Suppressor macrophage treated with lipopolysaccharide for 1 hour (primary cell): Measurements from ENCODE around the gene POTEG.
"Not testable (repeated sequence)": the region's sequence is repeated elsewhere in the genome, so short reads cannot be mapped to it uniquely, and the experiment has no call there.

Experiments
- DNase-seq, 3 donors: peaks; one replicate each; pipeline ENCODE4 v3.0.0-alpha.2; 2020 to 2022

The POTEG gene

DNA sequence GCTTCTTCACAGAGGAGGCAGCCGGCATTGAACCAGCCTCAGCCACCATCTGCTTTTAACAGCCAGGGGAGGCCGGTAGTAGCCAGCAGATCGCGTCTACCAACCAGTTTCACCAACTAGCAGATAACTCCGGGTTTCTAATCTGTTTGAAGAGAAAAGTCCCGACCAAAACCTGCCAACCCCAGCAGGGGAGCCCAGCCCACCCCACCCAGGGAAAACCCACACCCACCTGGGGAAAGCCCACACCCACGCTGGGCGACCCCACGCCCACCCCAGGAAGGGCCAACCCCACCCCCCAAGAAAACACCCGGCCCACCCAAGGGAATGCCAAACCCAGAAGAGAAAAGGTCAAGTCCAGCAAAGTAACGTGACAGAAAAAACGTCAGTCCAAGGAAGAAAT, at the start of gene POTEG:
Gene POTEG (minus strand): TSS at position 101 of the 400 bp plus-strand sequence. CDS start 52 bp downstream, at position 49.
- DNase-seq = not testable (repeated sequence)

DNA sequence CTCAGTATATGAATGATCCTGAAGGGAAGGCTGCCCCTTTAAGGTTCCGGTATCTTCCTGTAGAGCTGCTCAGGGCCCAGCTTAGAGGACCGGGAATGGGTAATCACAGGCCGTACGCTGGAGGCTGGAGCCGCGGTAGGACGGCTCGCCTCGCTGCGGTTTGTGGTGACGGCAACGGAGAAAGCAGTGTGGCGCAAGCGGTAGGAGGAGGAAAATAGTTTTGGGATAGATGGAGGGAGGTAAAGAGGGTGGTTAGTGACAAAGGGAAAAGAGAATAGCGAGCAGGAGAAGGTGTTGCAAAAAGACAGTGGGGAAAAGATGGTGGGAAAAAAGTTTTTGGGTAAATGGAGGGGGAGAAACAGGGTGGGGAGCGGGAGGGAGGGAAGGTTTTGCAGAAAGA, 48.0 kb upstream of the POTEG start:
- DNase-seq = not testable (repeated sequence)

DNA sequence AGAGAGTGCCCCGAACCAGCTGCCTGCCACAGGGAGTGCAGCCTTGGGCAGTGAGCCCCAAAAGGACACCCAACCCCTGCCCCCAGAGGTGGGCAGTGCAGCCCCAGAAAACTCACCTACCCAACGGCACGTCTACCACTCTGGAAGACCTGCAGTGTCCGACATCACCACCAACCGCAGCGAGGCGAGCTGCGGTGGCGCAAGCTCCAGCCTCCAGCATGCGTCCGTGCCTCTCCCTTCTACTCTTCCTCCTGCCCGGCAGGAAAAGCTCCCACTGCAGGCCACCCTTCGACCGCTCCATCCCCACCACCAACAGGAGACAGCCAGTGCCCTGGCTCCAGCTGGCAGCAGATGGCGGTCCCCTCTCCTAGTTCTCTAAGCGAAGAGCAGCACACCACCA, 47.3 kb upstream of the POTEG start:
- DNase-seq = not testable (repeated sequence)

DNA sequence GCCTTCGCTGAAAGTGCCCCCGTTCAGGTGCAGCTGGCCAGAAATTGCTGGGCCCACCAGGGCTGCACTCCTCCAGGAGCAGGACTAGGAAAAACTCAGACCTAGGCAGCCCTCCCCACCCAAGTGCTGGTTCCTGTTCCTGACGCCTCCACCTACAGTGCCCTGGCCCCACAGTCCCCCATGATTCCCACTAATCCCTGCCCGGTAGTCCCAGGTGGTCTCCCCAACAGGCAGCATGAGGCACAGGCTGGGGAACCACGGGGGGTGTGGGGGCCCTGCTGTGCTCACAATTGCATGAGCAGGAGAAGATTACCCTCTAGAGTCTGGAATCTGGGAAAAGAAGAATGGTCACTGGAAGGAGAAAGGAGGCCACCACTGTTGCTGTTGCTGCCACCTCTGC, 46.4 kb upstream of the POTEG start:
- DNase-seq = not testable (repeated sequence)

DNA sequence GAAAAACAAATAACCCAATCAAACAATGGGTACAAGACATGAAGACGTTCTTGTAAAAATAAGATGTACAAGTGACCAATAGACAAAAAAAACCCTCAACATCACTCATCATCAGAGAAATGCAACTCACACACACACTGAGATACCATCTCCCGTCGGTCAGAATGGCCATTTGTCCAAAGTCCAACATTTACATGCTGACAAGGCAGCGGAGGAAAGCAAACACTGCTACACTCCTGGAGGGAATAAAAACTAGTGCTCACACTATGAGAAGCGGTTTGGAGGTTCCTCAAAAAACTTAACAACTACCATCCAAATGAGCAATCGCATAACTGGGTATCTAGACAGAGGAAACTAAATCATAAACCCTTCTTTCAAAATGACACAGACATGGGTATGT, 11.6 kb upstream of the POTEG start:
- DNase-seq = not testable (repeated sequence)

DNA sequence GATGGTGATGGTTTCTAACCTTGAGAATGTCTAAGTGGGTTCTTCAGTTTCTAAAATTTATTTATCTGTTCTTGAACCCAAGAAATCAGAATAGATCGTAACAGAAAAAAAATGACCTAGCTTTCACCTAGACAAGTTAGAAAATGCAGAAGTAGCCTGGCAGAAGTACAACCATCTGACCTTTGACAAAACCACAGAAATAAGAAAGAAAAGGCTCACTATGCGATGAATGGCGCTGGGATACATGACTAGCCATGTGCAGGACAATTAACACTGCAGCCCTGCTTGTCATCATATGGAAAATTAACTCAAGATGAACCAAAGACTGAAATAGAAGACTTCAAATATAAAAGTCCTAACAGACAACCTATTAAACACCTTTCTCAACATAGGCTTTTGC, 5.7 kb upstream of the POTEG start:
- not testable (repeated sequence) for DNase-seq

DNA sequence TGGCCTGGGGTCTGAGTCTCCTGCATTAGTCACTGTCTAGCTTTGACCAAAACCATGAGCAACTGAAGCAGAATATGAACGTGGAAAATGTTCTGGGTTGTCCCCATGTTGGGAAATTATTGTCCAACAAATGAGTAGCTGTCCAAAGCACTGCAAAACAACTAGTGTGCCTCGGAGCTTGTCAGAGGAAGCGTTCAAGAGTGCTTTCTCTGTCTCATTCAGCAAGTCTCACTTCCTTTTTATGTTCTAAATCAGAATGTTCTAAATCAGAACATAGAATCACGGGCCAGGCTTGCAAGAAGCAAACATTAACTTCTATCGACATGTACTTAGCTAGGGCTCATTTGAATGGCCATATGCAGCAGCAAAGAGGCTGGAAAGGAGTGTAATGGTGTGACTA, 5.1 kb upstream of the POTEG start:
- DNase-seq = not testable (repeated sequence)

DNA sequence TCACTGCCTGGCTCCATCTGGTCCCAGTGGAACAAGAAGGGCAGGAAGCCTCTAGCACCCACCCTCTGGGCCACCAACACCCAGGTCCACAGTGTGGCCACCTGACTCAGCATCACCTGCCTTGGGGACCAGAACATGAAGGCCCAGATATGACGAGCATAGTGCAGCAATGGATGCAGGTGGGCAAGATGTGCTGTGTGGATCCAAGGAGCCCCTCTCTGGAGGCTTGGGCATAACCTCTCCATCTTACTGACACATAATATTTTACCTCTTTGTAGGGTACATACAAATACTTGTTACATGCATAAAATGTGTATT, 2.9 kb upstream of the POTEG start:
- not testable (repeated sequence) for DNase-seq

DNA sequence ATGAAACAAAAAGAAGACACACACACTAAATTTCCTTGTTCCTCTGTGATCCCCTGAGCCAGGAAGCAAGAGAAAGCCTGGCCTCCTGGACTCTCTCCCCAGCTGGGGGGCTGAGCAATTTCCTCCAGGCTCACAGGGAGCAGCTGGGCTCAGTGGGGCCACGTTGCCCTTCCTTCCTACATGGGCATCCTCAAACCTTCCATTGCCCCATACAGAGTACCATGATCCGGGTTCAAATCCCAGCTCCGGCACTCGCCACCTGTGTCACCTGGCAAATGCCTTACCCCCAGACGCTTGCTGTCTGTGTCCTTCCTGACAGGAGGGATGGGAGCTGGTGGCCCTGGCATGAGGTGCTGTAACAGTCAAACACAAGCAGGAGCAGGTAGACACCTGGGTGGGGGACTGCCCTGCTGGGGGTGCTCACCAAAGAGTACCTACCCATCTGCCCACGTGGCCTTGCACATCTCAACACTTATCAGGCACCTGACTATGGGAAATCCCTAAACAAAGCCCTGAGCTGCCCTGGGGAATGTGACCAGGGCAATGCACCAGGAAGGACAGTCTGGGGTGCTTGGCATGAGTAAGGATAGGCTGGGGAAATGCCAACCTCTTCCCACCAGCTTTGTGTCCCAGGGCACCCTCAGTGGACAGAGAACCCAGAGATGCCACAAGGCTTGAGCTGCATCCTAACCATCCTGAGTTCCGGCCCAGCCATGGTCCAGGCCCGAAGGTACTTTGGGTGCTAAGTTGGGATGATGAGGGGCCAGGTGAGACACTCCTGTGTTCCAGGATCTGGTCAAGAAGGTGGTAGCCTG, 2.4 kb upstream of the POTEG start:
- DNase-seq = not testable (repeated sequence)

DNA sequence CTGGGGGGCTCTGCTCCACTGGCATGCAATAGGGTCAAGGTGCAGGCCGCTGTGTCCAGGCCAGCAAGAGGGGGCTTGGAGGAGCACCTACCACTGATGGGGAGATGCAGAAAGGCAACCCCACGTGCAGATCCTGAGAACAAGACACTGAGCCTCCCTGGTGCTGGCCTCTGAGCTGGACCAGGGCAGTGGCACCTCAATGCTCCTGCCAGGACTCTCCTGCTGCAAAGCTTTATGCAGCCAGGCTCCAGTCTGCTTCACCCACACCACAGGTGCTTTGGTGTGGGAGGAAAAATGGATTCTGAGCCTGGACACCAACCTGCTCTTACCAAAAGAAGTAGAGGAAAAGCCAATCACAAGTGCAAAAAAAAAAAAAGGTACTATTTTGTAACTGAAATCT, 1.7 kb upstream of the POTEG start:
- not testable (repeated sequence) for DNase-seq

DNA sequence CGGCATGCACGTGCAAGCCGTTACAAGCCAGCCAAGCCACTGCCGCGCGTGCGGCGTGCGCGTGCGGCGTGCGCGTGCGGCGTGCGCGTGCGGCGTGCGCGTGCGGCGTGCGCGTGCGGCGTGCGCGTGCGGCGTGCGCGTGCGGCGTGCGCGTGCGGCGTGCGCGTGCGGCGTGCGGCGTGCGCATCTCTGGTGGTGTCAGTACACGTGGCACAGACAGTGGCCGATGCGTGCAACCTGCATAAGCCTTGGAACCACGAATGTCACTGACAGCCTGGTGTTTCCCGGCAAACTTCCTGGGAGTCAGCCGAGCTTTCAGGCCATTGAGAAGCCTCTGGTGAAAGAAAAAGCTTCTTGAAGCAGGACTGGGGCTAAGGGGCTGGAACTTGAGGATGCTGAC, 750 bp upstream of the POTEG start:
- not testable (repeated sequence) for DNase-seq

DNA sequence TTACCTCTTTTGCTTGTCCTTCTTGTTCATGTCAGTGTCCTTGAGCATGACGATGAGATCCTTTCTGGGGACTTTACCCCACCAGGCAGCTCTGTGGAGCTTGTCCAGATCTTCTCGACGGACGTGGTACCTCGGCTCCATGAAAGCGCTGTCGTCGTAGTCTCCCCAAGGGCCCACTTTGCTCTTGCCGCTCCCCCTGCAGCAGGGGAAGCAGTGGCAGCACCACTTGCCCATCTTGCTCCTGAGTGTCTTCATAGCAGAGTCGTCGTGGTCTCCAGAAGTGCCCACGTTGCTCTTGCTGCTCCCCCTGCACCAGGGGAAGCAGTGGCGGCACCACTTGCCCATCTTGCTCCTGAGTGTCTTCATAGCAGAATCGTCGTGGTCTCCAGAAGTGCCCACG, 376 bp downstream of the POTEG start:
- not testable (repeated sequence) for DNase-seq

DNA sequence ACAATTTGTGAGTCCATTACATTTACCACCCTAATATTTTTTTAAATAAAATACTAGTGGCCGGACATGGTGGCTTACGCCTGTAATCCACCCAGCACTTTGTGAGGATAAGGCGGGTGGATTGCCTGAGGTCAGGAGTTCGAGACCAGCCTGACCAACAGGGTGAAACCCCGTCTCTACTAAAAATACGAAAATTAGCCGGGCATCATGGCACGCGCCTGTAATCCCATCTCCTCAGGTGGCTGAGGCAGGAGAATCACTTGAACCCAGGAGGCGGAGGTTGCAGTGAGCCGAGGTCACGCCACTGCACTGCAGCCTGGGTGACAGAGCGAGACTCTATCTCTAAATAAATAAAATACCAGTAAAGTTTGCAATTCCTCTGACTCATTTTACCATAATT, 25.6 kb downstream of the POTEG start:
- DNase-seq = not testable (repeated sequence)

DNA sequence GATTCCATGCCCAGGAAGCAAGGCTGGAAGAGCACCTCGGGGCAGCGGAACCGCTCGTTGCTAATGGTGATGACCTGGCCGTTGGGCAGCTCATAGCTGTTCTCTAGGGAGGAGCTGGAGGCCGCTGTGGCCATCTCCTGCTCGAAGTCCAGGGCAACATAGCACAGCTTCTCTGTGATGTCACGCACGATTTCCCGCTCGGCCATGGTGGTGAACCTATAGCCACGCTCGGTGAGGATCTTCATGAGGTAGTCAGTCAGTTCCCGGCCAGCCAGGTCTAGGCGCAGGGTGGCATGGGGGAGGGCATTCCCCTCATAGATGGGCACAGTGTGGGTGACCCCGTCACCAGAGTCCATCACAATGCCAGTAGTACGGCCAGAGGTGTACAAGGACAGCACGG, 32.0 kb downstream of the POTEG start:
- DNase-seq = not testable (repeated sequence)

DNA sequence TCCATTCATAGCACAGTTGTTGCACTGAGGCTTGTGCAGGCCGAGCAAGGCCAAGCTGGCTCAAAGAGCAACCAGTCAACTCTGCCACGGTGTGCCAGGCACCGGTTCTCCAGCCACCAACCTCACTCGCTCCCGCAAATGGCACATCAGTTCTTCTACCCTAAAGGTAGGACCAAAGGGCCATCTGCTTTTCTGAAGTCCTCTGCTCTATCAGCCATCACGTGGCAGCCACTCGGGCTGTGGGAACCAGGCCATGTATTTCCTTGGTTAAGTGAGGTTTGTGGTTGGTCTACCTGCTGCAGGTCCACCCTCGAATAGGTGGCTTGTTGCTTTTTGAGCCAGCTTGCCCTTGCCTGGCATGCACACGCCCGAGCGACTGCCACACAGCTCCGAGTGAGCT, 39.4 kb downstream of the POTEG start:
- DNase-seq = not testable (repeated sequence)

DNA sequence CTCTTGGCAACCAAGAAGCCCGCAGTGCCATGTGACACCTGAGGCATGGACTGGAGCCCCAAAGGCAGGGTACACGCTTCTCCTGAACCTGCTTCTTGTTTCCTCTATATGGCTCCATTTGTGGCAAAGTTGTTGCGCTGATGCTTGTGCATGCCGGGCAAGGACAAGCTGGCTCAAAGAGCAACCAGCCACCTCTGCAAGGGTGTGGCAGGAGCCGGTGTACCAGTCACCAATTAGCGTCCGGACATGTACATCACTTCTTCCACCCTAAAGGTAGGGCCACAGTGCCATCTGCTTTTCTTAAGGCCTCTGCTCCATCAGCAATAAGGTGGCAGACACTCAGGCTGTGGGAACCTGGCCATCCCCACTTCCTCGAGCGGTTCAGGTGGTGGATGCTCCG, 43.9 kb downstream of the POTEG start:
- DNase-seq = not testable (repeated sequence)

DNA sequence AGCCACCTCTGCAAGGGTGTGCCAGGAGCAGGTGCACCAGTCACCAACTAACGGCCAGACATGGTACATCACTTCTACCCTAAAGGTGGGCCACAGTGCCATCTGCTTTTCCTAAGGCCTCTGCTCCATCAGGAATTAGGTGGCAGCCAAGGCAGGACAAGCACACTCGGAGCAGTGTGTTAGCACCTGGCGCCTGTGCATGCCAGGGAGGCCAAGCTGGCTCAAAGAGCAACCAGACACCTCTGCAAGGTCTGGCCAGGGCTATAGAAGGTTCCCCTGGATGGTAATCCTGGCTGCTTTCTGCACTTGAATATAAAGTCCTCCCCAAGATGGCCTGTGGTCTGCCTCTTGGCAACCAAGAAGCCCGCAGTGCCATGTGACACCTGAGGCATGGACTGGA, 45.4 kb downstream of the POTEG start:
- DNase-seq = not testable (repeated sequence)

DNA sequence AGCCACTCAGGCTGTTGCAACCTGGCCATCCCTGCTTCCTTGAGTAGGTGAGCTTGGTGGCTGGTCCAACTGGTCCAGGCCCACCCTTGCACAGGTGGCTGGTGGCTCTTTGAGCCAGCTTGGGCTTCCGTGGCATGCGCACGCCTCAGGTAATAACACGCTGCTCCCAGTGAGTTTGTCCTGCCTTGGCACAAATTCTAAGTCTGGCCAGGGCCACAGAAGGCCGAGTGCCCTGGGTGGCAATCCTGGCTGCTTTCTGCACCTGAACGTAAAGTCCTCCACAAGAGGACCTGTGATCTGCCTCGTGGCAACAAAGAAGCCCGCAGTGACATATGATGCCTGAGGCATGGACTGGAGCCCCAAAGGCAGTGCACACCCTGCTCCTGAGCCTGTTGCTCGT, 47.1 kb downstream of the POTEG start:
- not testable (repeated sequence) for DNase-seq

DNA sequence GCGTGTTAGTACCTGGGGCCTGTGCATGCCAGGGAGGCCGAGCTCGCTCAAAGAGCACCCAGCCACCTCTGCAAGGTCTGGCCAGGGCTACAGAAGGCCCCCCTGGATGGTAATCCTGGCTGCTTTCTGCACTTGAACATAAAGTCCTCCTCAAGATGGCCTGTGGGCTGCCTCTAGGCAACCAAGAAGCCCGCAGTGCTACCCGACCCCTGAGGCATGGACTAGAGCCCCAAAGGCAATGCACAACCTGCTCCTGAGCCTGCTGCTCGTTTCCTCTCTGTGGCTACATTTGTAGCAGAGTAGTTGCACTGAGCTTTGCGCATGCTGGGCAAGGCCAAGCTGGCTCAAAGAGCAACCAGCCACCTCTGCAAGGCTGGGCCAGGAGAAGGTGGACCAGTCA, 47.8 kb downstream of the POTEG start:
- not testable (repeated sequence) for DNase-seq

DNA sequence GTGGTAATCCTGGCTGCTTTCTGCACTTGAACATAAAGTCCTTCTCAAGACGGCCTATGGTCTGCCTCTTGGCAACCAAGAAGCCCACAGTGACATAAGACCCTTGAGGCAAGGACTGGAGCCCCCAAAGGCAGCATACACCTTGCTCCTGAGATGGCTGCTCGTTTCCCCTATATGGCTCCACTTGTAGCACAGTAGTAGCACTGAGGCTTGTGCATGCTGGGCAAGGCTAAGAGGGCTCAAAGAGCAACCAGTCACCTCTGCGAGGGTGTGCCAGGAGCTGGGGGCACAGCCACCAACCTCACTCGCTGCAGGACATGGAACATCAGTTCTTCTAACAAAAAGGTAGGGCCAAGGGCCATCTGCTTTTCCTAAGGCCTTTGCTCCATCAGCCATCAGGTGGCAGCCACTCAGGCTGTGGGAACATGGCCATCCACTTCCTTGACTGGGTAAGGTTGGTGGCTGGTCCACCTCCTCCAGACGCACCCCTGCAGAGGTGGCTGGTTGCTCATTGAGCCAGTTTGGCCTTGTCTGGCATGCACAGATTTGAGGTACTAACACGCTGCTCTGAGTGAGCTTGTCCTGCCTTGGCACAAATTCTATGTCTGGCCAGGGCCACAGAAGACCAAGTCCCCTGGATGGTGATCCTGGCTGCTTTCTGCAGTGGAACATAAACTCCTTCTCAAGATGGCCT, 49.9 kb downstream of the POTEG start:
- DNase-seq = not testable (repeated sequence)

DNA sequence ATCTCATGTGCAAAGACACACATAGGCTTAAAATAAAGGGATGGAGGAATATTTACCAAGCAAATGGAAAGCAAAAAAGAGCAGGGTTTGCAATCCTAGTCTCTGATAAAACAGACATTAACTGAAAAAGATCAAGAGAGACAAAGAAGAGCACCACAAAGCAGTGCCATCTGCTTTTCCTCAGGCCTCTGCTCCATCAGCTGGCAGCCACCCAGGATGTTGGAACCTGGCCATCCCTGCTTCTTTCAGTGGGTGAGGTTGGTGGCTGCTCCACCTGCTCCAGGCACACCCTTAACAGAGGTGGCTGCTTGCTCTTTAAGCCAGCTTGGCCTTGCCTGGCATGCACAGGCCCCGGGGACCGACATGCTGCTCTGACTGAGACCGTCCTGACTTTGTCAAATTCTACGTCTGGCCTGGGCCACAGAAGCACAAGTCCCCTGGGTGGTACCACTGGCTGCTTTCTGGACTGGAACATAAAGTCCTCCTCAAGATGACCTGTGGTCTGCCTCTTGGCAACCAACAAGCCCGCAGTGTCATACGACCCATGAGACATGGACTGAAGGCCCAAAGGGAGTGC, 51.0 kb downstream of the POTEG start:
- DNase-seq = not testable (repeated sequence)

DNA sequence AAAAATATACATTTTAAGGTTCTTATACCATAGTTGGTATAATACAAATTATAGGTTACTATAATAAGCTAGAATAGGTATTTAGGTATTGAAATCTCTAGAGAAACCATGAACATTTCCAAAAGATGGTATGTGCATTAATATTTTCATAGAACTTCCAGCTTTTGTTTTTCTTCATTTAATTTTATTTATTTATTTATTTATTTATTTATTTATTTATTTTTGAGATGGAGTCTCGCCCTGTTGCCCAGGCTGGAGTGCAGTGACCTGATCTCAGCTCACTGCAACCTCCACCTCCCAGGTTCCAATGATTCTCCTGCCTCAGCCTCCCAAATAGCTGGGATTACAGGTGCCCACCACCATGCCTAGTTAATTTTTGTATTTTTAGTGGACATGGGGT, 54.0 kb downstream of the POTEG start:
- not testable (repeated sequence) for DNase-seq

DNA sequence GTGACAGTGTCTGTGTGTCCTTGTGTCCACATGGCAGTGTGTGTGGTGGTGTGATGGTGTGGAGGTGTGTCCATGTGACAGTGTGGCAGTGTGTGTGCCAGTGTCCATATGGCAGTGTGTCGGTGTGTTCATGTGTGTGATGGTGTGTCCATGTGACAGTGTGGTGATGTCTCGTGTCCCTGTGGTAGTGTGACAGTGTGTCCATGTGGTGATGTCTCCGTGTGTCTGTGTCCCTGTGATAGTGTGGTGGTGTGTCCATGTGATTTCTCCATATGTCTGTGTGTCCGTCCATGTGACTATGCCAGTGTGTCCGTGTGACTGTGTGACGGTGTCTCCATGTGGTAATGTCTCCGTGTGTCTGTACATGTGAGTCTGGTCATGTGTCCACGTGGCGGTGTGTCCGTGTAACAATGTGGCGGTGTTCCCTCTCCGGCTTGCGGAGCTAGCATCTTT, 59.7 kb downstream of the POTEG start:
- DNase-seq = not testable (repeated sequence)
